HepG2 (cell line): ENCODE data around the gene SLC25A10. TPM values are rescaled to one million over a fixed set of nuclear protein-coding genes. Genes with fewer than 3 reads are reported as not detected.

Experiments
- FOXP1 ChIP-seq, 2 experiments: fragments of 450-650 bp in 1 of 2; IDR thresholded peaks; 2 replicates each; pipeline ENCODE4 v1.6.1; 2017 to 2018; ENCODE audit warnings: antibody characterized with exemption in 1 of 2
- HDAC6 ChIP-seq: fragments of 200-600 bp; sonication (generic); IDR thresholded peaks from 2 replicates; pipeline ENCODE4 v1.7.0; 2017; ENCODE audit warnings: mild to moderate bottlenecking, antibody characterized with exemption, low read length, low read depth
- MAFF ChIP-seq: IDR thresholded peaks from 2 replicates; pipeline ENCODE4 v1.6.1; 2011; ENCODE audit warnings: low read depth, low read length, improper control_type of control experiment
- REL ChIP-seq: sonication (generic); formaldehyde crosslinking; conservative IDR thresholded peaks from 2 replicates; pipeline ENCODE4 v1.8.0; 2022; ENCODE audit warnings: mild to moderate bottlenecking, missing genetic modification reagents, moderate library complexity
- RFX3 ChIP-seq: IDR thresholded peaks from 2 replicates; pipeline ENCODE4 v1.6.1; 2016; ENCODE audit warnings: missing biosample characterization, missing genetic modification reagents
- TP53 ChIP-seq: sonication (generic); formaldehyde crosslinking; conservative IDR thresholded peaks from 2 replicates; pipeline ENCODE4 v1.4.0; 2020; ENCODE audit warnings: missing genetic modification reagents
- TSC22D2 ChIP-seq: sonication (generic); formaldehyde crosslinking; IDR thresholded peaks from 2 replicates; pipeline ENCODE4 v1.5.1; 2020; ENCODE audit warnings: missing genetic modification reagents, mild to moderate bottlenecking, borderline replicate concordance
- U2AF1 ChIP-seq: fragments of 200-400 bp; formaldehyde crosslinking; optimal IDR thresholded peaks from 2 replicates; pipeline ENCODE3; 2017; ENCODE audit warnings: mild to moderate bottlenecking, low read depth, low read length
- XRCC5 ChIP-seq: fragments of 200-400 bp; formaldehyde crosslinking; optimal IDR thresholded peaks from 2 replicates; pipeline ENCODE3; 2017; ENCODE audit warnings: mild to moderate bottlenecking, low read length
- ZNF124 ChIP-seq: sonication (generic); formaldehyde crosslinking; IDR thresholded peaks from 2 replicates; pipeline ENCODE4 v1.4.0; 2020; ENCODE audit warnings: missing genetic modification reagents
- ZNF275 ChIP-seq: sonication (generic); formaldehyde crosslinking; IDR thresholded peaks from 2 replicates; pipeline ENCODE4 v1.8.0; 2022; ENCODE audit warnings: missing genetic modification reagents, mild to moderate bottlenecking, inconsistent platforms, borderline replicate concordance
- ZNF766 ChIP-seq: sonication (generic); formaldehyde crosslinking; IDR thresholded peaks from 2 replicates; pipeline ENCODE4 v1.5.0; 2020; ENCODE audit warnings: missing genetic modification reagents, borderline replicate concordance
- ZNF800 ChIP-seq: sonication (generic); formaldehyde crosslinking; IDR thresholded peaks from 2 replicates; pipeline ENCODE4 v1.4.0; 2020; ENCODE audit warnings: missing genetic modification reagents
- polyA plus RNA-seq, 8 experiments: library from polyadenylated mRNA; depleted of rRNA in 3 of 8; stranded (reverse) in 7 of 8; unstranded in 1 of 8; fragments of >200 nt; fragmentation: Illumina TruSeq in 4 of 8; extraction: Trizol in 4 of 8; gene quantifications; 2 replicates each; pipeline versions ENCODE4 v1.2.1 to v1.2.3, GENCODE V29; 2011 to 2016; ENCODE audit warnings: low read depth in 4 of 8, missing spikeins in 1 of 8, mixed read lengths in 1 of 8; ENCODE audit not compliant: insufficient read depth in 1 of 8
- total RNA-seq, 5 experiments: library from RNA; depleted of rRNA; stranded (reverse); fragments of >200 nt; fragmentation: Illumina TruSeq; extraction: Trizol; gene quantifications; 2 replicates each; pipeline ENCODE4 v1.2.3, GENCODE V29; 2016; ENCODE audit warnings: low read depth in 1 of 5
- TF ChIP-seq, protein P1 (sequence below), 2 experiments: sonication (generic) in 1 of 2; formaldehyde crosslinking in 1 of 2; IDR thresholded peaks; 2 replicates each; pipeline versions ENCODE4 v1.4.0 to v1.6.1; 2016 to 2020; ENCODE audit warnings: borderline replicate concordance in 1 of 2, low read depth in 1 of 2, mild to moderate bottlenecking in 1 of 2, missing genetic modification reagents in 1 of 2

SLC25A10 gene
- total and polyA plus RNA-seq, 2 of the 13 experiments (the other 11 are each of a cell fraction or from before 2014, with no cell fraction given), result 46.5 to 140 TPM

GRCh38 chr17:81727324-81728031, 15.4 kb downstream of the SLC25A10 start (continued):
- TF ChIP-seq REL (CRISPR knock-in tag), result peak; percentile 83
- peak; percentile 98 for TF ChIP-seq TSC22D2
- TF ChIP-seq ZNF766 (CRISPR knock-in tag), result peak; percentile 99; the same call in 1 of the 2 replicates
- no peak for TF ChIP-seq U2AF1
- peak; percentile 85 for TF ChIP-seq ZNF800
- TF ChIP-seq FOXP1 (IDR thresholded peaks at IDR 0.05), result no peak
- peak; percentile 19; the same call in 1 of the 2 replicates for TF ChIP-seq FOXP1 (CRISPR knock-in tag; IDR thresholded peaks at IDR 0.05)
- TF ChIP-seq MAFF, result no peak
- TF ChIP-seq, protein P1, sequence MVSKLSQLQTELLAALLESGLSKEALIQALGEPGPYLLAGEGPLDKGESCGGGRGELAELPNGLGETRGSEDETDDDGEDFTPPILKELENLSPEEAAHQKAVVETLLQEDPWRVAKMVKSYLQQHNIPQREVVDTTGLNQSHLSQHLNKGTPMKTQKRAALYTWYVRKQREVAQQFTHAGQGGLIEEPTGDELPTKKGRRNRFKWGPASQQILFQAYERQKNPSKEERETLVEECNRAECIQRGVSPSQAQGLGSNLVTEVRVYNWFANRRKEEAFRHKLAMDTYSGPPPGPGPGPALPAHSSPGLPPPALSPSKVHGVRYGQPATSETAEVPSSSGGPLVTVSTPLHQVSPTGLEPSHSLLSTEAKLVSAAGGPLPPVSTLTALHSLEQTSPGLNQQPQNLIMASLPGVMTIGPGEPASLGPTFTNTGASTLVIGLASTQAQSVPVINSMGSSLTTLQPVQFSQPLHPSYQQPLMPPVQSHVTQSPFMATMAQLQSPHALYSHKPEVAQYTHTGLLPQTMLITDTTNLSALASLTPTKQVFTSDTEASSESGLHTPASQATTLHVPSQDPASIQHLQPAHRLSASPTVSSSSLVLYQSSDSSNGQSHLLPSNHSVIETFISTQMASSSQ (IDR thresholded peaks at IDR 0.05; ENCODE audit: low read depth), result no peak
- TF ChIP-seq, protein P1 (CRISPR knock-in tag; IDR thresholded peaks at IDR 0.05; ENCODE audit: borderline replicate concordance), result peak; percentile 74
- peak; percentile 91; the same call in 1 of the 2 replicates for TF ChIP-seq TP53 (CRISPR knock-in tag)
- no peak for TF ChIP-seq HDAC6
- peak; percentile 94; the same call in 1 of the 2 replicates for TF ChIP-seq ZNF275 (CRISPR knock-in tag)
- TF ChIP-seq ZNF124, result peak; percentile 95
- peak; percentile 55 for TF ChIP-seq XRCC5
- TF ChIP-seq RFX3 (CRISPR knock-in tag), result peak; percentile 45
